Activated naive CD4-positive, alpha-beta T cell treated with anti-CD3 and anti-CD28 coated beads for 36 hours (primary cell): ENCODE results near the gene RAB26. TPM values are rescaled to one million over a fixed set of nuclear protein-coding genes. Genes with fewer than 3 reads are reported as not detected.

Experiments
- CTCF ChIA-PET: fragments of 350-600 bp; sonication (Branson Sonifier 250); formaldehyde crosslinking; loops from one replicate; lab custom pipeline; 2021; ENCODE audit warnings: antibody characterized with exemption; lab: Charles Lee
- DNase-seq: peaks from one replicate; pipeline ENCODE4 v3.0.0-alpha.2; 2020
- H3K27ac Mint-ChIP-seq: one replicate; pipeline ENCODE4 v1.8.0; 2021; ENCODE audit warnings: mild to moderate bottlenecking, mixed read lengths
- H3K27me3 Mint-ChIP-seq: one replicate; pipeline ENCODE4 v1.8.0; 2021; ENCODE audit warnings: low read depth, mixed read lengths
- H3K36me3 Mint-ChIP-seq: one replicate; pipeline ENCODE4 v1.8.0; 2021; ENCODE audit warnings: low read depth, mixed read lengths
- H3K4me1 Mint-ChIP-seq: one replicate; pipeline ENCODE4 v1.8.0; 2021; ENCODE audit warnings: low read depth, mixed read lengths
- H3K4me3 Mint-ChIP-seq: one replicate; pipeline ENCODE4 v1.8.0; 2021; ENCODE audit warnings: mild to moderate bottlenecking, moderate library complexity, mixed read lengths
- H3K9me3 Mint-ChIP-seq: one replicate; pipeline ENCODE4 v1.8.0; 2021; ENCODE audit warnings: mixed read lengths
- intact Hi-C: fragments of 100-400 bp; cut with micrococcal nuclease; formaldehyde crosslinking; loops from one replicate; pipeline ENCODE4 v1.15.1; 2023
- total RNA-seq, 2 experiments: library from RNA; stranded (reverse); gene quantifications; one replicate each; pipeline ENCODE4 v1.2.3, GENCODE V29; 2021

RAB26 gene
- total RNA-seq, 2 experiments from 2014 or later = not detected

DNA sequence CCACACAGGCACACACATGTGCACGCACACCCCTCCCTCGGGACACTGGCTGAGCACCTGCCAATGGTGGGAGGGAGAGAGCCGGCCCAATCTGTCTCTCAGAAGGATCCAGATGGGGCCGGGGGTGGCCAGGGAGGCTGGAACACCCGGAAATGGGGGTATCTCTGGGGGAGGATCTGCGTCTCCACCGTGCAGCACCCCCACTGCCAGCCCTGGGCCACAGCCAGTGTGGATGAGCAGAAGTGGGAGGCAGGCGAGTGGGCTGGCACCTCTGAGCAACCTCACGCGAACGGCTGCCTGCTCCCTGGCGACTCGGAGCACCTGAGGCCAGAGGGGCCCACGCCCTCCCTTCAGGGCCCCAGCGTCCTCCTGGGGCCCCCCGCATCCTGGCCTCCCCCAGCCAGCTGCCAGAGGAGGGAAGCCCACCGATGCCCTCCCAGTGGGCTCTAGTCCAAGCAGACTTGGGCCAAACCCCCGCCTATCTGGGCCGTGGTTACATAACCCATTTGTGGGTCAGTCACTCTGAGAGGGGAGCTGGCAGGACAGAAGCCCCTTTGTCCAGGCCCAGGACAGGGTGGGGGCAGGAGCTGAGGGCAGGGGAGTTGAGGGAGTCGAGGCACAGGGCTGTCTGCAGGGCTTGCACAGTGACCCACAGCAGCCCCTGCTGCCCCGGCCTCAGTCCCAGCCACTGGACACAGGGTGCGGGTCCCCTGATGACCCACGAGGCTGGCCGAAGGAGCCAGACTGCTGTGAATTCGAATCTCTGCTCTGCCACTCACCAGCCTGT, 42.4 kb downstream of the RAB26 start:
- Mint-ChIP-seq H3K27ac (no peak overlapping the region), H3K36me3 (no peaks in the 10 kb centered on the region), H3K4me1 (peaks cover 4% of the 10 kb centered on the region), H3K9me3 (no peaks in the 10 kb centered on the region), H3K27me3 (peaks cover 8% of the 10 kb centered on the region), H3K4me3 (no peak overlapping the region)
- intact Hi-C loops = no loop called here
- DNase-seq = no peak
- CTCF ChIA-PET = no interaction called here

DNA sequence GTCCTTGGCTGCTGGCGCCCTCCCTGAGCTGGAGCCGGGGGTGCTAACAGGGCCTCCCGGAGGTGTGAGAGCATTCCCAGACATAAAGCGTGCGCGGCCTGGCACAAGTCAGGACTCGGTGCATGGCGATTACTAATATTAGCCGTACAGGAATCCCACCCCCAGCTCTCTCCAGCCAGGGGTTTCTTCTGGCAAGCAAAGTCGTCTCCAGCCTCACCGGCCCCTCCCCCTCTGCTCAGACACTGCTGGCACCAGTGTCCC, 43.0 kb downstream of the RAB26 start:
- intact Hi-C loops = no loop called here
- no peak for DNase-seq
- Mint-ChIP-seq H3K4me1 (peaks cover 4% of the 10 kb centered on the region), H3K4me3 (no peak overlapping the region), H3K9me3 (no peaks in the 10 kb centered on the region), H3K27ac (no peak overlapping the region), H3K27me3 (peaks cover 8% of the 10 kb centered on the region), H3K36me3 (no peaks in the 10 kb centered on the region)
- CTCF ChIA-PET = no interaction called here

DNA sequence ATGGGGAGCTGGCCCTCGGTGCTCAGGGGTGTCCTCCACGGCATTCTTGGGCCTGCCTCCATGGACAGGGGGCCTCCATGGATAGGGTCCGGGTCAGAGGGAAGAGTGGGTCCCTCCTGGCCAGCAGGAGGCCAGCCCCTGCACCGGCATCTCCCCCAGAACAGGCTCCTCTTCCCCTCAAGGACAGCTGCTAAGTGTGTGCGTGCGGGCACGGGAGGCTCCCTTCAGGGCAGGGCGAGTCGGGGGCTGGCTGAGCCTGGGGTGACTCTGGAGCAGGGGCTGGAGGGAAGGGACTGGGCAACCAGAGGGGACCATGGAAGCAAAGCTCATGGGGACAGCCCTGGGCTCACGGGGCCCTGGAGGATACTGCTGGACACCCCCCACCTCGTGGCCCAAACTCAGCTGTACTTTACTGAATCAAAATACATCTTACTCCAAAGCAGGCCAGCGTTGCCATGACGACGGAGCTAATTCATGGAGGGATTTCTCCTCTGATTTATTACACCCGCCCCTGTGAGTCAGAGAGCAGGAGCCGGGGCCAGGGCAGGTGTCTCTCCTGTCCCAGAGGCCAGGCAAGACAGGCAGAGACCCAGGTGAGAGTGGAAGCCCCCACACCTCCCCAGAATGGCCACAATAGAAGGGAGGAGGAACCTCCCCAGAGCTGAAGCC, 45.9 kb downstream of the RAB26 start:
- intact Hi-C loops = loop anchor here (2.0 kb wide), 1 partner anchor 293 kb away; no protein-coding TSS in a partner anchor
- Mint-ChIP-seq H3K4me1 (peaks cover 4% of the 10 kb centered on the region), H3K9me3 (no peaks in the 10 kb centered on the region), H3K27me3 (peaks cover 26% of the 10 kb centered on the region), H3K36me3 (no peaks in the 10 kb centered on the region), H3K4me3 (no peak overlapping the region), H3K27ac (no peak overlapping the region)
- DNase-seq = no peak
- CTCF ChIA-PET = interaction anchor here (0.6 to 2.0 kb wide), 13 partner anchors 9 to 536 kb away, joined by 3 to 10 read pairs (median 5); partner anchors contain the start of genes ECI1, MLST8 and PGP

DNA sequence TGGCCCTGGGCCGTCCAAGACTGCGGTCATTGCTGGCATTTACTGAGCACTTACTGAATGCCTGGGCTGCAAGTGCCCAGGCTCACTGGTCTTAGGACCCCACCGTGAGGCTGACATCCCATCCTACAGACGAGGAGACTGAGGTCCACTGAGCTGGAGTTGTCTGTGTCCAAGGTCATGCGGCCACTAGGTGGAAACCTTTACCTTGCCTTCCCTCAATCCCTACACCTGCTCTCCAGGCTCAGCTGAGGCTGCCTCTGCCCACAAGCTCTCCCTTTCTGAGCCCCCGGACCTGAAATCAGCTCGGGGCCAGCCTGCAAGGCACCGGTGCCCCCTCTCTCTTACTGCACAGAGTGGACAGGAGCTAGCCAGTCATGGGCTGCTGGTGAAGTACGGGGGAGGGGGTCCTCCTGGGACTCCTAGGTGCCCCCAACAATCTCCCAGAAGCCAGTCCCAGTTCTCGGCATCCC, 46.5 kb downstream of the RAB26 start:
- Mint-ChIP-seq H3K27me3 (peaks cover 26% of the 10 kb centered on the region), H3K36me3 (no peaks in the 10 kb centered on the region), H3K4me1 (peaks cover 4% of the 10 kb centered on the region), H3K9me3 (no peaks in the 10 kb centered on the region), H3K4me3 (no peak overlapping the region), H3K27ac (no peak overlapping the region)
- CTCF ChIA-PET = interaction anchor here (0.6 to 2.0 kb wide), 15 partner anchors 9 to 581 kb away, joined by 3 to 10 read pairs (median 4); partner anchors contain the start of genes ECI1, MLST8 and PGP
- intact Hi-C loops = loop anchor here (1.0 to 2.0 kb wide), 3 partner anchors 56 to 306 kb away; partner anchors contain the start of gene ECI1
- peak; percentile 71 for DNase-seq

DNA sequence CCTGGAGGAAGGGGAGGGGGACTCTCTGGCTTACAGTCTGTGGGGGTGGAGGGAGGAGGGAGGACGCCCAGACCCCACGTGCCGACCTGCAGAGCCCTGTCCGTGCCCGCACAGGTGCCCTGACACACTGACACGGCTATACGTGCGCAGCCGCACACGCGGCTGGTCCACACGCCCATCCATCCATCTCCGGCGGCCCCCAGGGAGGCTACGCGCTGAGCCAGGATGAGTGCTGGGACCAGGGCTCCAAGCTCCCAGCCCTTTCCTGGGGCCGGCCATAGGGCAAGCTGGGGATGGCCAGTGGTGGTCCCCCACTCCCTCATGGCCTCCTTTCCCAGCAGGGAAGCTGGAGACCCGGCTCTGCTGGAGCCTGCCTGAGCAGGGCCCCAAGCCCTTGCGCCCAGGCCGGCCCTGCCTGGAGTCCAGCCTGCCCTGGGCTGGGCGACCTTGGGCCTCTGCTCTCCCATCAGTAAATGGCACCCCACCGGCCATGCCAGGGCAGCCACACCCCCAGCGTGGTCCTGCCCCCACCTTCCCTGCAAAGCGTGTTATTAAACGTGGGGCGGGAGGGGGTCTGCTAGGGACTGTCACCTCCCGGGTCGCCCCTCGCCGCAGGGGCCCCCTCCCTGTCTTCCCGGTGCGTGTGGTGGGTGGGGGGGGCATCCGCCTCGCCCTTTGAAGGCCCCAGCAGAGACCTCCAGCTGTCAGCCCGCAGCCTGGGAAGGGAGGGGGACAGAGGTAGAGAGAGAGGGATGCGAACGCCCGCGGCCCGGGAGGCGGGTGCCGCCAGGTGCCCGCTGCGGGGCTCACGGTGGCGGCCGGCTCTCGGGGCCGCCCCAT, 47.1 kb downstream of the RAB26 start:
- Mint-ChIP-seq H3K36me3 (no peaks in the 10 kb centered on the region), H3K9me3 (no peaks in the 10 kb centered on the region), H3K4me3 (peak overlapping the region; percentile 21), H3K27me3 (peaks cover 26% of the 10 kb centered on the region), H3K4me1 (peaks cover 4% of the 10 kb centered on the region), H3K27ac (no peak overlapping the region)
- CTCF ChIA-PET = interaction anchor here (0.6 to 2.0 kb wide), 11 partner anchors 8 to 581 kb away, joined by 3 to 10 read pairs (median 4); partner anchors contain the start of genes ECI1, MLST8 and PGP
- intact Hi-C loops = loop anchor here (1.0 to 2.0 kb wide), 3 partner anchors 56 to 306 kb away; partner anchors contain the start of gene ECI1
- no peak for DNase-seq

DNA sequence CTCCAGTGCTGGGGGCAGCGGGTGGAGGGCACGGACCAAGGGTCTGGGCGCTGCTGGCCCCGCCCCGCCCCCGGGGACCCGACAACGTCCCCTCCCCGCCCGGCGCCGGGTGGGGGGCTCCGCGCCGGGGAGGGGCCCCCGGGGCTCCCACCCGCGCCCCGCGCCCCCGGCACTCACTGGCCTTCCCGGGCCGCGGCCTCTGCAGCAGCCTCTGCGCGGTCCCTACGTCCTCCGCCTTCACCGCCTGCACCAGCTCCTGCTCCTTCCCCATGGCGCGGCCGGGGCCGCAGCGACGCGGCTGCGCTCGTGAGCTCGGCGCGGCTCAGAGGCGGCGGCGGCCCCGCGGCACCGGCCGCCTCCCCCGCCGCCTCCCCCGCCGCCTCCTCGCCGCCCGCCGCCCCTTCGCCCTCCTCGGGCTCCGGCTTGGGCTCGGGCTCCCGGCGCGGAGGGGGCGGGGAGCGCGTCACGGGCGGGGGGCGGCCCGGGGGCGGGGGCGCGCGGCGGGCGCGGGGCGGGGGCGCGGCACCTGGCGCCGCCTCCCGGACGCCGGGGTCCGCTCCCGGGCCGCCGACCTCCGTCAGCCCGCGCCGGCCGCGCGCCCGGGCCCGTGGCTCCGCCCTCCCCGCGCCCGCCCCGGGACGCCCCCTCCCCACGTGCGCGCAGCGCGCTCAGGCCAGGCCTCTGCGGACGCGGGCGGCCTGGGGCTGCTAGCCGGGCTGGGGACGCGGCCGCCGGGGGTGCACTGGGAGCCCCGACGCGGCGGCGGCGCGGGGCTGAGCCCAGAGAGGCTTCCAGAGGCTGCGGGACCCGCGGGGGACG, 47.9 kb downstream of the RAB26 start, which contains the start of gene CASKIN1:
Gene CASKIN1, minus strand, starts transcription at position 444 of the 819 bp plus-strand sequence. Its CDS starts 173 bp downstream, at position 271.
- peaks cover 4% of the 10 kb centered on the region for H3K4me1 Mint-ChIP-seq
- CTCF ChIA-PET = no interaction called here
- H3K4me3 Mint-ChIP-seq = peak within 1 kb of the TSS; percentile 50
- intact Hi-C loops = no loop called here
- H3K27me3 Mint-ChIP-seq = peaks cover 26% of the 10 kb centered on the region
- H3K9me3 Mint-ChIP-seq = no peaks in the 10 kb centered on the region
- no peaks in the 10 kb centered on the region for H3K36me3 Mint-ChIP-seq
- DNase-seq = no peak
- H3K27ac Mint-ChIP-seq = no peak within 1 kb of the TSS

DNA sequence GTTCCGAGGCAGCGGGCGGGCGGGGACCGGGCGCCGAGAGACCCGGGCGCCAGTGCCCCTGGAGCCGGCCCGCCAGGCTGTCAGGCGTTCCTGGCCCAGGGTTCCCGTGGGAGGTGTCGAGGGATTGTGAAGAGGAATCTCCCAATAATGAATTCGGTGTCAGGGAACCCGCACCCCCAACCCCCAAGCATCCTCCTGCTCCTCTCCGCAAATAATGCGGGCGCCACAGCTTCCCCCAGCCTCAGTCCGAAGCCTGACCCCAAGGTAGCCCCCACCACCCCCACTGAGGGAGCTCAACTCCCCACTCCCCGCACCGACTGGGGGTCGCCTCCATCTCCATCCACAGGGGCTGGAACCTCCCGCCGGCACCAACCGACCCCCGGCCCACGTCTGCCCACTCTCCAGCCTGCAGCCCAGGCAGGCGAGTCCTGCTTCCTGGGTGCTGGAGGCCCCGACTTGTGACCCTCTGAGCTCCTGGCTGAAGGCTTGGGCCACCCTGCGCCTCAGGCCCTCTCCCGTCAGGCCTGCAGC, 48.6 kb downstream of the RAB26 start:
- H3K4me1 Mint-ChIP-seq = peaks cover 4% of the 10 kb centered on the region
- H3K4me3 Mint-ChIP-seq = peak overlapping the region; percentile 50
- no peaks in the 10 kb centered on the region for H3K9me3 Mint-ChIP-seq
- no peak for DNase-seq
- CTCF ChIA-PET = no interaction called here
- H3K27me3 Mint-ChIP-seq = peaks cover 26% of the 10 kb centered on the region
- intact Hi-C loops = no loop called here
- no peak overlapping the region for H3K27ac Mint-ChIP-seq
- H3K36me3 Mint-ChIP-seq = no peaks in the 10 kb centered on the region

DNA sequence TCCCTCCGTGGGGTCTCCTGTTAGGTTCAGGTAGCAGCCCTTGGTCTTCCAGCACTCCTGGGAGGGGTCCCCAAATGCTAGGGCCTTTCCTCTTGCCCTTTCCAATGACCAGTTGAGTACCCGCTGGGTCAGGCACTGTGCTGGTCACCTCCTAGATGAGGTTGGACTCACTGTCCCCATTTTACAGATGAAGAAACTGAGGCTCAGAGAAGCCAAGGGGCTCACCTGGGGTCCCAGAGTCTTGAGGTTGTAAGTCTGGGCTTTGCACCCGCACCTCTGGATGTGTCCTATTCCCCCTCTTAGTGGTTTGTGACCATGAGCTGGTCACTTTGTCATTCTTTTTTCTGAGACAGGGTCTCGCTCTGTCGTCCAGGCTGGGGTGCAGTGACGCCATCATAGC, 49.3 kb downstream of the RAB26 start:
- H3K4me3 Mint-ChIP-seq = peak overlapping the region; percentile 27
- peaks cover 26% of the 10 kb centered on the region for H3K27me3 Mint-ChIP-seq
- H3K4me1 Mint-ChIP-seq = peaks cover 4% of the 10 kb centered on the region
- CTCF ChIA-PET = no interaction called here
- intact Hi-C loops = no loop called here
- H3K36me3 Mint-ChIP-seq = no peaks in the 10 kb centered on the region
- no peaks in the 10 kb centered on the region for H3K9me3 Mint-ChIP-seq
- H3K27ac Mint-ChIP-seq = no peak overlapping the region
- DNase-seq = no peak

DNA sequence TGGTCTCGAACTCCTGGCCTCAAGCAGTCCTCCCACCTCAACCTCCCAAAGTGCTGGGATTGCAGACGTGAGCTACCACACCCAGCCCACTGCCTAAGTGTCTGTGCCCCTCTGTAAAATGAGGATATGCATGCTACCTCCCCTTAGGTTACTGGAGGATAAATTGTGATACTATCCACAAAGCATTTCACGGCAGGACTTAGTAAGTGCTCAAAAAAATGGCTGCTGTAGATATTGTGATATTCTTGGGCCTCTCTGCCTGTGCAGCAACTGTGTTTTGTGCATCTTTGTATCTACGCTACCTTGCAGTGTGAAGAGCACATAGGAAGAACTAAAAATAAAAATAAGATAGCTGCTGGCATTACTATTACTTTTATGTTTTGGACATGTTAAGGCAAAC, 49.9 kb downstream of the RAB26 start:
- Mint-ChIP-seq H3K4me1 (peaks cover 4% of the 10 kb centered on the region), H3K27me3 (peaks cover 26% of the 10 kb centered on the region), H3K9me3 (no peaks in the 10 kb centered on the region), H3K36me3 (no peaks in the 10 kb centered on the region), H3K4me3 (peak overlapping the region; percentile 27), H3K27ac (no peak overlapping the region)
- CTCF ChIA-PET = no interaction called here
- intact Hi-C loops = no loop called here
- no peak for DNase-seq

DNA sequence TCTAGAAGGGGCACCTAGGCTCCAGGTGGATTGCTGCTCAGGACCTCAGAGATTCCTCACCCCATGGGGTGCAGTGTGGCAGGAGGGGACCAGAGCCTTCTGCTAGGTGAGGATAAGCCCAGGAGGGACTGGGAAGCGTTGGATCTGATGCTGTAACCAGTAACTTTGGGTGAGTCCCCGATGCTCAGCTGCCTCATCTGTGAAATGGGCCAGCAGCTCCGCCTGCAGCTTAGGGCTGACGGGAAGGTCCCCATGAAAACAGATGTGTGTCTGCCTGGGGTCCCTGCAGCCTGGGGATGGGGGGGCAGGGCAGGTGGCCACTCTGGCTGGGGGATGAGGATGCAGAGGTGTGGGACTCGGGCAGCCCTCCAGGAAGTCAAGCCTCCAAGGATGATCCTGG, 50.7 kb downstream of the RAB26 start:
- Mint-ChIP-seq H3K4me3 (no peak overlapping the region), H3K9me3 (no peaks in the 10 kb centered on the region), H3K27me3 (peaks cover 26% of the 10 kb centered on the region), H3K27ac (no peak overlapping the region), H3K36me3 (no peaks in the 10 kb centered on the region), H3K4me1 (peaks cover 4% of the 10 kb centered on the region)
- CTCF ChIA-PET = no interaction called here
- intact Hi-C loops = no loop called here
- no peak for DNase-seq

DNA sequence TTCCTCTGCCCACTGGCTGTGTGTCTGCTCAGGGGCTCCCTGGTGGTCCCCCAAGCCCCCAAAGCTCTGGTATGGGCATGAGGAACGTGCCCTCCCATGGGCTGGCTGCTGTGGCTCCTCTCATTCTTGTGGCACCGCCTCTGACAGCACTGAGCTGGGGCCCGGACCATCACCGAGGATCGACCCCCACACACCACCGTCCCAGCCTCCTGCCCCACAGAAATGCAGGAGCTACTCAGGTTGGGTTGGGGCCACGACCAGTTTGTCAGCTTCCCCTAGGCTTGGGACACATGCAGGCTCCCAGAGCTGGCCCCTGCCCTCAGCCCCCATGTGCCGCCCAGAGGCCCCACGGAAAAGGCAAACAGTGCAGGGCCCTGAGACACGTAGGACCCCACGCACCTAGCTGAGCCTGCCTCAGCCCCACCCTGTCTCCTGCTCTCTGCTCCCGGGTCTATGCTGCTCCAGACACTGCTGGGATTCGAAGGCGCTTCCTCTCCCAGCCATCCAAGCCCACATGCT, 51.3 kb downstream of the RAB26 start:
- DNase-seq = no peak
- Mint-ChIP-seq H3K27ac (no peak overlapping the region), H3K4me1 (peaks cover 9% of the 10 kb centered on the region), H3K27me3 (peaks cover 23% of the 10 kb centered on the region), H3K36me3 (no peaks in the 10 kb centered on the region), H3K9me3 (no peaks in the 10 kb centered on the region), H3K4me3 (no peak overlapping the region)
- intact Hi-C loops = no loop called here
- CTCF ChIA-PET = no interaction called here
